ENCODE measurements around the gene H2BK1.

Gene H2BK1

GRCh38 chr7:151167197-151167961 lies 42.9 kb downstream of the H2BK1 start, which contains the start of gene GBX1:
Gene GBX1 (minus strand): TSS chr7:151167694. CDS start chr7:151167548, 146 bp downstream.
- Histone ChIP-seq H3K4me2 (ENCODE audit: low read length) (no peak within 1 kb of the TSS; the same call in 1 of the 2 replicates), H3K27me3 (ENCODE audit: control insufficient read depth, low read length) (peaks cover 52% of the 10 kb centered on the region), H3K27ac (ENCODE audit: low read depth, low read length) (no peak within 1 kb of the TSS), H3K9me3 (ENCODE audit: control insufficient read depth, insufficient read depth, low read length) (no peaks in the 10 kb centered on the region), H3K4me3 (ENCODE audit: low read length) (no peak within 1 kb of the TSS), H3K9me2 (replicated peaks; ENCODE audit: control insufficient read depth, low read length) (no peaks in the 10 kb centered on the region), H3K4me1 (ENCODE audit: control insufficient read depth, low read length) (no peaks in the 10 kb centered on the region), H4K20me1 (ENCODE audit: control insufficient read depth, insufficient read depth, low read depth, low read length) (no peaks in the 10 kb centered on the region), H3K36me3 (ENCODE audit: control insufficient read depth, low read length) (no peaks in the 10 kb centered on the region), H3F3A (ENCODE audit: control insufficient read depth, insufficient read depth) (no peaks in the 10 kb centered on the region), H3K79me2 (ENCODE audit: control insufficient read depth, low read length) (no peaks in the 10 kb centered on the region)
- TF ChIP-seq EZH2phosphoT487 (IDR thresholded peaks at IDR 0.05; ENCODE audit: borderline replicate concordance, low read length) (no peak), CTCF (IDR thresholded peaks at IDR 0.05; ENCODE audit: low read depth, low read length, poor library complexity, severe bottlenecking) (no peak)

GRCh38 chr7:151166629-151167196 lies 43.6 kb downstream of the H2BK1 start:
- Histone ChIP-seq H3K4me2 (ENCODE audit: low read length) (no peak overlapping the region), H3K27ac (ENCODE audit: low read depth, low read length) (no peak overlapping the region)

GRCh38 chr7:151161757-151162156 lies 48.5 kb downstream of the H2BK1 start:
- no peak overlapping the region for H3K4me2 ChIP-seq (ENCODE audit: low read length)
- H3K79me2 ChIP-seq (ENCODE audit: control insufficient read depth, low read length) = no peaks in the 10 kb centered on the region
- no peaks in the 10 kb centered on the region for H4K20me1 ChIP-seq (ENCODE audit: control insufficient read depth, insufficient read depth, low read depth, low read length)
- no peaks in the 10 kb centered on the region for H3K9me3 ChIP-seq (ENCODE audit: control insufficient read depth, insufficient read depth, low read length)
- H3K36me3 ChIP-seq (ENCODE audit: control insufficient read depth, low read length) = no peaks in the 10 kb centered on the region
- no peaks in the 10 kb centered on the region for H3K4me1 ChIP-seq (ENCODE audit: control insufficient read depth, low read length)
- no peaks in the 10 kb centered on the region for H3K9me2 ChIP-seq (replicated peaks; ENCODE audit: control insufficient read depth, low read length)
- no peaks in the 10 kb centered on the region for H3F3A ChIP-seq (ENCODE audit: control insufficient read depth, insufficient read depth)
- H3K27me3 ChIP-seq (ENCODE audit: control insufficient read depth, low read length) = peaks cover 62% of the 10 kb centered on the region
- no peak for TF ChIP-seq EZH2phosphoT487 (IDR thresholded peaks at IDR 0.05; ENCODE audit: borderline replicate concordance, low read length)
- TF ChIP-seq CTCF (IDR thresholded peaks at IDR 0.05; ENCODE audit: low read depth, low read length, poor library complexity, severe bottlenecking) = no peak
- H3K4me3 ChIP-seq (ENCODE audit: low read length) = no peak overlapping the region
- H3K27ac ChIP-seq (ENCODE audit: low read depth, low read length) = no peak overlapping the region

More at GRCh38 chr7:151166629-151167196, 43.6 kb downstream of the H2BK1 start:
- Histone ChIP-seq H3K4me1 (ENCODE audit: control insufficient read depth, low read length) (no peaks in the 10 kb centered on the region), H4K20me1 (ENCODE audit: control insufficient read depth, insufficient read depth, low read depth, low read length) (no peaks in the 10 kb centered on the region), H3K36me3 (ENCODE audit: control insufficient read depth, low read length) (no peaks in the 10 kb centered on the region), H3F3A (ENCODE audit: control insufficient read depth, insufficient read depth) (no peaks in the 10 kb centered on the region), H3K79me2 (ENCODE audit: control insufficient read depth, low read length) (no peaks in the 10 kb centered on the region), H3K4me3 (ENCODE audit: low read length) (no peak overlapping the region), H3K27me3 (ENCODE audit: control insufficient read depth, low read length) (peaks cover 53% of the 10 kb centered on the region), H3K9me2 (replicated peaks; ENCODE audit: control insufficient read depth, low read length) (no peaks in the 10 kb centered on the region), H3K9me3 (ENCODE audit: control insufficient read depth, insufficient read depth, low read length) (no peaks in the 10 kb centered on the region)
- no peak for TF ChIP-seq EZH2phosphoT487 (IDR thresholded peaks at IDR 0.05; ENCODE audit: borderline replicate concordance, low read length)
- no peak for TF ChIP-seq CTCF (IDR thresholded peaks at IDR 0.05; ENCODE audit: low read depth, low read length, poor library complexity, severe bottlenecking)

Data from DOHH2 (cell line).